Heart left ventricle (tissue), 13 donors: ENCODE results near the gene STX1B.

Source experiments
- CTCF ChIP-seq, 12 donors: fragments of 200-600 bp; sonication (generic) in 4 of 12; IDR thresholded peaks; one replicate each; pipeline versions ENCODE4 v1.5.0 to v1.8.0; 2018 to 2022; ENCODE audit warnings: antibody characterized with exemption in 12 of 12, mild to moderate bottlenecking in 5 of 12
- POLR2A ChIP-seq, 2 donors: fragments of 450-650 bp; IDR thresholded peaks; one replicate each; pipeline ENCODE4 v1.6.1; 2017; ENCODE audit warnings: antibody characterized with exemption in 2 of 2, mild to moderate bottlenecking in 2 of 2, moderate library complexity in 2 of 2
- donor health status: ischemic (EF 13 %, LVEDD 7.1; RV severe dilation, severe dysfunction).
- donor health status: DM: no; HTN: yes; CAD: no.
- donor health status: DM: no; HTN: no; CAD: no.
- donor health status: ischemic (EF 25% LVEDD 6.9; RV normal size, moderate dysfunction).
- donor health status: ischemic (EF 25% LVEDD 5.7; RV mildly dilated, moderate dysfunction).
- donor health status: ischemic (EF 35%, LVEDD 5.7; RV mildly dilated, moderate dysfunction).
- donor health status: nonischemic (EF 11% LVEDD 7.7; RV severe dilation, severe dysfunction).
- donor health status: DM: yes; HTN: yes; CAD: no.
- donor health status: PGD.
- donor health status: ischemic (EF 29% LVEDD 5.4; RV normal size, mild dysfunction).
- donor health status: nonischemic (EF 23%, LVEDD 6.1; RV moderate dilation, normal function).

GRCh38 chr16:31016018-31016417, 5.6 kb upstream of the STX1B start:
- TF ChIP-seq CTCF (IDR thresholded peaks at IDR 0.05) (no peak), POLR2A (IDR thresholded peaks at IDR 0.05) (no peak)
